CD4-positive, alpha-beta T cell treated with Interleukin-12 subunit alpha and Interleukin-12 subunit beta, for 1 hour (primary cell): ENCODE results near the gene SMG5.

Experiments used
- DNase-seq: peaks from one replicate; pipeline ENCODE4 v3.0.0-alpha.2; 2020

SMG5 gene

DNA sequence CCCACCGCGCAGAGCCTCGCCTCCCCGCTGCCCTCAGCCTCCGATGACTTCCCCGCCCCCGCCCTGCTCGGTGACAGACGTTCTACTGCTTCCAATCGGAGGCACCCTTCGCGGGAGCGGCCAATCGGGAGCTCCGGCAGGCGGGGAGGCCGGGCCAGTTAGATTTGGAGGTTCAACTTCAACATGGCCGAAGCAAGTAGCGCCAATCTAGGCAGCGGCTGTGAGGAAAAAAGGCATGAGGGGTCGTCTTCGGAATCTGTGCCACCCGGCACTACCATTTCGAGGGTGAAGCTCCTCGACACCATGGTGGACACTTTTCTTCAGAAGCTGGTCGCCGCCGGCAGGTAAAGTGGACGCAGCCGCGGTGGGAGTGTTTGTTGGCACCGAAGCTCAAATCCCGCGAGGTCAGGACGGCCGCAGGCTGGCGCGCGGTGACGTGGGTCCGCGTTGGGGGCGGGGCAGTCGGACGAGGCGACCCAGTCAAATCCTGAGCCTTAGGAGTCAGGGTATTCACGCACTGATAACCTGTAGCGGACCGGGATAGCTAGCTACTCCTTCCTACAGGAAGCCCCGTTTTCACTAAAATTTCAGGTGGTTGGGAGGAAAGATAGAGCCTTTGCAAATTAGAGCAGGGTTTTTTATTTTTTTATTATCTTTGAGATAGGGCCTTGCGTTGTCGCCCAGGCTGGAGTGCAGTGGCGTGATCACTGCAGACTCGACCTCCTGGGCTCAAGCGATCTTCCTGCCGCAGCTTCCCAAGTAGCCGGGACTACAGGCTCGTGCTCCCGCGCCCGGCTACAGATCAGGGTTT lies 69.6 kb downstream of the SMG5 start, which contains the start of gene PMF1:
Gene PMF1 (plus strand): TSS at position 175 of the 811 bp plus-strand sequence. CDS start 9 bp downstream, at position 184.
- peak; percentile 95 for DNase-seq

DNA sequence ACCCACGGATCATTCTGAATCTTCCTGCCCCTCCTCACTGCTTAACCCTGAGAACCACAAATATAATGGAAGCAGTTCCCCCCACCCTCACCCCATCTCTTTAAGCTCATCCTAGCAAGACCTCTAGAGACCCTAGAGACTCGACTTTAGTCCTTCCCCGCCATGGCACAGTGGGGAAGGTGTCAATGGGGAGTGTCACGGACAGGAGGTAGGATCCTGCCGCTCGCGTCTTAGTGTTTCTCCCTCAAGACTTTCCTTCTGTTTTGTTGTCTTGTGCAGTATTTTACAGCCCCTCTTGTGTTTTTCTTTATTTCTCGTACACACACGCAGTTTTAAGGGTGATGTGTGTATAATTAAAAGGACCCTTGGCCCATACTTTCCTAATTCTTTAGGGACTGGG lies 70.5 kb downstream of the SMG5 start:
- DNase-seq, result no peak

DNA sequence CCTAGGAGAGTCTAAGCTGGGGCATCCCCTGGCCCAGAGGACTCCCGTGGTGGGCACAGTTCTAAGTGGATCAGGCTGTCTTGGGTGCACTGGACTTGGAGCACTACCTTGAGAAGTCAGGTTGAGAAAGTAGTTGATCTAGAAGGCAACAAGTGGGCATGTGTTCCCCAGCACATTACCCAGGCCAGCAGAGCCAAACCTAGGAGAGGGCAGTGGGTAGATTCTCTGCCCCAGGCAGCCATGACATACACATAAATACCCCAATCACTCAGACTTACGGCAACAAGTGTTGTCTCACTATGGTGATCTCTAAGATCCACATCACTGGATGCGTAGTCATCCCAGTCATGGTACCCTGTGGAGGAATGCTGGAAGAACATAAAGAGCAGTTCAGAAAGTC lies 71.4 kb downstream of the SMG5 start:
- no peak for DNase-seq

GRCh38 chr1:156204686-156205085 lies 77.9 kb downstream of the SMG5 start:
- no peak for DNase-seq

- DNase-seq, result no peak
Measured at GRCh38 chr1:156203331-156203730, 79.3 kb downstream of the SMG5 start.

- DNase-seq, result no peak
Measured at GRCh38 chr1:156200044-156200443, 82.6 kb downstream of the SMG5 start.
